Transverse colon (tissue), 4 donors: Measurements from ENCODE around the gene BANF2. TPM values are rescaled to one million over a fixed set of nuclear protein-coding genes. Genes with fewer than 3 reads are reported as not detected.

Experiments used
- DNase-seq: peaks from one replicate; pipeline ENCODE4 v3.0.0-alpha.2; 2019
- H3K27ac ChIP-seq, 4 donors: fragments of 200-600 bp; sonication (generic); 2 replicates each; pipeline ENCODE4 v1.5.1; 2016 to 2018; ENCODE audit warnings: inconsistent platforms in 4 of 4
- H3K27me3 ChIP-seq: fragments of 200-600 bp; sonication (generic); 2 replicates; pipeline ENCODE4 v1.5.1; 2017; ENCODE audit warnings: inconsistent platforms
- H3K36me3 ChIP-seq, 4 donors: fragments of 200-600 bp; sonication (generic); 2 replicates each; pipeline ENCODE4 v1.5.1; 2017 to 2019; ENCODE audit warnings: inconsistent platforms in 4 of 4
- H3K4me1 ChIP-seq, 4 donors: fragments of 200-600 bp; sonication (generic); 2 replicates each; pipeline ENCODE4 v1.5.1; 2017 to 2020; ENCODE audit warnings: inconsistent platforms in 4 of 4
- H3K4me3 ChIP-seq, 4 donors: fragments of 200-600 bp; sonication (generic); 1 replicate in 1 of 4; 2 replicates in 3 of 4; pipeline versions ENCODE4 v1.5.1 to v1.6.1; 2017 to 2019; ENCODE audit warnings: inconsistent platforms in 4 of 4
- H3K9me3 ChIP-seq, 2 donors: fragments of 200-600 bp; sonication (generic); 2 replicates each; pipeline ENCODE4 v1.5.1; 2017 to 2019; ENCODE audit warnings: inconsistent platforms in 2 of 2
- EP300 ChIP-seq: sonication (generic); formaldehyde crosslinking; IDR thresholded peaks from one replicate; pipeline ENCODE4 v1.6.1; 2017; ENCODE audit warnings: antibody characterized with exemption, low read depth
- POLR2A ChIP-seq: fragments of 450-650 bp; IDR thresholded peaks from one replicate; pipeline ENCODE4 v1.6.1; 2016; ENCODE audit warnings: antibody characterized with exemption, mild to moderate bottlenecking, moderate library complexity
- POLR2AphosphoS5 ChIP-seq, 3 donors: sonication (generic); formaldehyde crosslinking; IDR thresholded peaks; one replicate each; pipeline ENCODE4 v1.6.1; 2016; ENCODE audit warnings: antibody characterized with exemption in 3 of 3
- WGBS, 2 donors: methylation state at CpG; one replicate each; pipeline ENCODE4 v1.1.5; 2018; ENCODE audit warnings: low coverage in 1 of 2; 5-methylcytosine and 5-hydroxymethylcytosine counted together
- in situ Hi-C, 4 donors: fragments of 200-750 bp; cut with MboI; loops; one replicate each; pipeline versions ENCODE4 v1.15.0 to v1.15.1; 2017; ENCODE audit warnings: low sequenced_read_pairs in 3 of 4, low pct_ligation_motif_present in 1 of 4, low pct_unique_long_range_greater_than_20kb in 1 of 4
- intact Hi-C: fragments of 100-400 bp; cut with DNase I; formaldehyde crosslinking; loops from one replicate; pipeline ENCODE4 v1.15.1; 2023; ENCODE audit warnings: low total_unique reads
- total RNA-seq, 4 donors: library from RNA; depleted of rRNA; stranded (reverse); fragments of >200 nt; gene quantifications; one replicate each; pipeline ENCODE4 v1.1.0, GENCODE V29; 2016
- TF ChIP-seq, protein P1 (sequence below), 5 experiments: fragments of 200-600 bp in 3 of 5; fragments of 450-650 bp in 2 of 5; sonication (generic) in 3 of 5; IDR thresholded peaks; 1 replicate in 2 of 5; 2 replicates in 3 of 5; pipeline ENCODE4 v1.5.1; 2016 to 2017; ENCODE audit warnings: antibody characterized with exemption in 5 of 5, inconsistent platforms in 3 of 5, mild to moderate bottlenecking in 2 of 5, moderate library complexity in 1 of 5

BANF2 gene
- total RNA-seq, 4 donors from 2014 or later = not detected

- no peak overlapping the region for H3K4me3 ChIP-seq
- intact Hi-C loops = no loop called here
- H3K27ac ChIP-seq = no peak overlapping the region
- TF ChIP-seq EP300 (no peak), POLR2AphosphoS5 (IDR thresholded peaks at IDR 0.05) (no peak), POLR2A (no peak)
- TF ChIP-seq, protein P1, sequence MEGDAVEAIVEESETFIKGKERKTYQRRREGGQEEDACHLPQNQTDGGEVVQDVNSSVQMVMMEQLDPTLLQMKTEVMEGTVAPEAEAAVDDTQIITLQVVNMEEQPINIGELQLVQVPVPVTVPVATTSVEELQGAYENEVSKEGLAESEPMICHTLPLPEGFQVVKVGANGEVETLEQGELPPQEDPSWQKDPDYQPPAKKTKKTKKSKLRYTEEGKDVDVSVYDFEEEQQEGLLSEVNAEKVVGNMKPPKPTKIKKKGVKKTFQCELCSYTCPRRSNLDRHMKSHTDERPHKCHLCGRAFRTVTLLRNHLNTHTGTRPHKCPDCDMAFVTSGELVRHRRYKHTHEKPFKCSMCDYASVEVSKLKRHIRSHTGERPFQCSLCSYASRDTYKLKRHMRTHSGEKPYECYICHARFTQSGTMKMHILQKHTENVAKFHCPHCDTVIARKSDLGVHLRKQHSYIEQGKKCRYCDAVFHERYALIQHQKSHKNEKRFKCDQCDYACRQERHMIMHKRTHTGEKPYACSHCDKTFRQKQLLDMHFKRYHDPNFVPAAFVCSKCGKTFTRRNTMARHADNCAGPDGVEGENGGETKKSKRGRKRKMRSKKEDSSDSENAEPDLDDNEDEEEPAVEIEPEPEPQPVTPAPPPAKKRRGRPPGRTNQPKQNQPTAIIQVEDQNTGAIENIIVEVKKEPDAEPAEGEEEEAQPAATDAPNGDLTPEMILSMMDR (IDR thresholded peaks at IDR 0.05) = no peak
- H3K36me3 ChIP-seq = no peaks in the 10 kb centered on the region
- 74 to 87% methylated on average over 6 to 7 of the region's 7 CpGs for WGBS, 2 donors
- no peaks in the 10 kb centered on the region for H3K9me3 ChIP-seq
- H3K27me3 ChIP-seq = no peaks in the 10 kb centered on the region
- peaks cover 0 to 4% (median 2%) of the 10 kb centered on the region in 4 donors for H3K4me1 ChIP-seq
- in situ Hi-C loops = no loop called here
- no peak for DNase-seq
Observed at GRCh38 chr20:17716331-17716730, 16.6 kb downstream of the BANF2 start.

- no peak overlapping the region for H3K27ac ChIP-seq
- TF ChIP-seq POLR2A (no peak), EP300 (no peak), POLR2AphosphoS5 (IDR thresholded peaks at IDR 0.05) (no peak)
- TF ChIP-seq, protein P1 (IDR thresholded peaks at IDR 0.05) = no peak
- H3K4me1 ChIP-seq = peaks cover 0 to 6% (median 3%) of the 10 kb centered on the region in 4 donors
- no peak for DNase-seq
- H3K9me3 ChIP-seq = no peaks in the 10 kb centered on the region
- in situ Hi-C loops = no loop called here
- intact Hi-C loops = no loop called here
- no peaks in the 10 kb centered on the region for H3K27me3 ChIP-seq
- no peaks in the 10 kb centered on the region for H3K36me3 ChIP-seq
- no peak overlapping the region for H3K4me3 ChIP-seq
- 73 to 79% methylated on average over 4 of the region's 4 CpGs for WGBS, 2 donors
Observed at GRCh38 chr20:17720755-17721154, 21.0 kb downstream of the BANF2 start.

DNA sequence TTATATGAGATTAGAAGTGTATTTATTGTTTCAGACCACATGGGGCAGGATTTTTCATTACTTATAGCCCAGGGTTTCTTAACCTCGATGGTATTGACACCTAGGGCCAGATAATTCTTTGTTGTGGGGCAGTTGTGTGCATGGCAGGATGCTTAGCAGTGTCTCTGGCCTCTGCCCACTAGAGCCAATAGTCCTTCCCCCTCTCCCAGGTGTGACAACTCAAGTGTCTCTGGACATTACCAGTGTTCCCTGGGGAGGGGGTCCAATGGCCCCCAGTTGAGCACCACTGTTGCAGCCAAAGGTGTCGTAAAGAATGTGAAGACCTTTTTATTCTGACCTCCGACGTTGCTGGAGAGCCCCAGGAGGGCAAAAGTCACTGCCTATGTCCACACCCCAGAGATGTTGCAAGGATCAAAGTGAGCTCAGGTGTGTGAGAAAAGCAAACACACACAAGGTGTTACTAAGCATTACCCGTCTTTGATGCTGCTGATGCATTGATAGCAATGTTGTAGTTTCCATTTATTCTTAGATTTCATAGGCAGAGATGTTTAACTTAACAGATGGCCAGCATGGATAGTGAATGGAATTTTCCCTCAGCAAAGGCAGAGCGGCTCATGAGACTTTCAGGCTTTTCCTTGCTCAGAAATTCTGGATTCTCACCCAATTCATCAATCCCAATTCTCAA, 22.2 kb downstream of the BANF2 start:
- Histone ChIP-seq H3K27me3 (no peaks in the 10 kb centered on the region), H3K9me3 (no peaks in the 10 kb centered on the region), H3K36me3 (no peaks in the 10 kb centered on the region), H3K27ac (peak overlapping the region in 2 of 4 donors; percentile 46 to 53), H3K4me1 (peaks cover 0 to 6% (median 3%) of the 10 kb centered on the region in 4 donors), H3K4me3 (no peak overlapping the region)
- TF ChIP-seq, protein P1 (IDR thresholded peaks at IDR 0.05) = peak in 2 of 5 experiments; percentile 10 to 42
- no peak for TF ChIP-seq EP300
- intact Hi-C loops (no loop called here), in situ Hi-C loops (no loop called here)
- 45 to 67% methylated on average over 1 to 6 of the region's 6 CpGs for WGBS, 2 donors
- DNase-seq = peak; percentile 30

DNA sequence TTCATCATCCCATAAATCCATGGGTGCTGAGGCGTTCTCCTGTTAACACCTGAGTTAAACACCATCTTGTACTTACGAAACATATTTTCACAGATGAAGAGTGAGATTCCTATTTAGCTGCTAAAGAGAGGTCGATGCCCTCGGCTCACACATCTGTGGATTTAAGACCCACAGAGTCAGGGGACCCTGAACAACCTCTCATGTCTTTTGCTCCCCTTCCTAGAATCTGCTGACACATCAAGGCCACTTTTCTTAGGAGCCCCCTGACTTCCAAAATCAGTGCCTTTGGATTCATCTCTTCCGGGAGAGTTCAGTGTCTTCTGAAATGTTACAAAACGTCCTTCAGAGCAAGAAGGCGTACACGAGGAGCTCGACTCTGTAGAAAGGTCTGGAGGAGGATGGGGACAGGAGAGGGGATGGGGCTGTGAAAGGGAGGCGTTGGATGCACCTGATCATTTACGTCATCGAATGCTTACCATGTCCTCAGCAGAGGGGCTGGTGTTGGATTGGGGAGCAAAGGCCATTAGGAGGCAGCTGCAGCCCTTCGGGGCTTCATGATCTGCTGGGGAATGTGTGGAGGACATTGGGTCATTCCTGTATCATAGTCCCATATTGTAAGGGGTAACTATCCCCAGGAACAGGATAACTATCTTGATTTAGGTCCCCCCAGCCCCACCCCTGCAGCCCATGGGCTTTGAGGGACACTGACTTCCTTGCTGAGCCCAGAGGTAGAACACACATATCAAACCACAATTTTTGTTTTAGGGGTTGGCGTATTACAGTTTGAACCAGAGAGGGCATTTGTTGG, 22.9 kb downstream of the BANF2 start:
- in situ Hi-C loops (no loop called here), intact Hi-C loops (no loop called here)
- Histone ChIP-seq H3K4me1 (peaks cover 0 to 6% (median 3%) of the 10 kb centered on the region in 4 donors), H3K36me3 (no peaks in the 10 kb centered on the region), H3K4me3 (no peak overlapping the region), H3K27ac (peak overlapping the region in 1 of 4 donors; percentile 53), H3K27me3 (no peaks in the 10 kb centered on the region), H3K9me3 (no peaks in the 10 kb centered on the region)
- TF ChIP-seq EP300 (no peak), POLR2AphosphoS5 (IDR thresholded peaks at IDR 0.05) (no peak), POLR2A (no peak)
- TF ChIP-seq, protein P1 (IDR thresholded peaks at IDR 0.05) = no peak
- 78 to 87% methylated on average over 7 to 14 of the region's 14 CpGs for WGBS, 2 donors
- no peak for DNase-seq
